ENCODE results near the gene TET2.
A peak's percentile ranks its signal among the peaks of the same experiment; 100 is the strongest.

TET2 gene

DNA sequence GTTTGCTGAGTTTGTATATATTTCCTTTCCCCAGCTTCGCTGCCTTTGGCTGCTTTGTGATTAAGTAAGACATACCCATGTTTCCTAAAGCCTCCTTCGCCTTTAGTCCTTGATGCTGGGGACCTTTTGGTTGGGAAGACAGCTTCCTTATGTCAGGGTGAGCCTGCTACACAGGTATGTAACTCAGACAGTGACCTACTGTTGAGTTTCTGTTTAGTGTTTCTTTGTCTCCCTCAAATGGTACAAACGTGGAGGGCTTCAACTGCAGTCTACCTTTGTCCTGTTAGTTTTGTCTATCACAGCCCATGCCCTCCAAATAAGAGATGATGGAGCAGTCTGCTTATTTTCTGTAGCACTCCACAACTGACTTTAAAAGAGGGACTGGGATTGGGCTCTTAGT lies 59.5 kb downstream of the TET2 start:
- TF ChIP-seq SPI1 (IDR thresholded peaks at IDR 0.05; ENCODE audit: low read depth, low read length) (no peak), POLR2AphosphoS5 (IDR thresholded peaks at IDR 0.05; ENCODE audit: low read depth, low read length) (0 out of 2 replicates have a peak, but pooled peaks have one; percentile 34)
- peak; percentile 82 for FAIRE-seq
- DNase-seq (ENCODE audit: insufficient read length, low spot score): no peak

DNA sequence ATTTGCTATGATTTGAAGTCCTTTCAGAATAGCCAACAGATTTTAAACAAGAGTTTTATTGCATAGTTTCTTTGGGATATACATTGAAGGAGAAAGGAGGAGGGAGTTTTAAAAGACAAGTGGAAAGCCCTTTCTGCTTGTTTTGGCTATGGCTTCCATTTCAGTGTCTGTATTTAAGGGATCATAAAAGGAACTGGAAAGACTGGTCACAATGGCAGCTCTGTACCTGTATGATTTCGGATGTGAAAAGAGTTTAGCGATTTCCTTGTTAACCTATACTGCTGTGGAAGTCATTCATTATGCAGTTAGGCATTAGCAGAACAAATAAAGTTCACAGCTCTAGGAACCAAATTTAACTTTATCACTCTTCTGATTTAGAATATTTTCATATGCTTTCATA lies 60.7 kb downstream of the TET2 start:
- FAIRE-seq (no peak), DNase-seq (ENCODE audit: insufficient read length, low spot score) (no peak)
- TF ChIP-seq PAX5 (IDR thresholded peaks at IDR 0.05; ENCODE audit: insufficient read depth, low read length, severe bottlenecking): no peak
- no peak for TF ChIP-seq POU2F2 (IDR thresholded peaks at IDR 0.05; ENCODE audit: low read depth, low read length)
- no peak for TF ChIP-seq POLR2AphosphoS5 (IDR thresholded peaks at IDR 0.05; ENCODE audit: low read depth, low read length)
- TF ChIP-seq POLR2A (IDR thresholded peaks at IDR 0.05; ENCODE audit: low read depth, low read length): no peak
- no peak for TF ChIP-seq TAF1 (IDR thresholded peaks at IDR 0.05; ENCODE audit: low read depth, low read length)
- TF ChIP-seq SPI1 (IDR thresholded peaks at IDR 0.05; ENCODE audit: low read depth, low read length): no peak

DNA sequence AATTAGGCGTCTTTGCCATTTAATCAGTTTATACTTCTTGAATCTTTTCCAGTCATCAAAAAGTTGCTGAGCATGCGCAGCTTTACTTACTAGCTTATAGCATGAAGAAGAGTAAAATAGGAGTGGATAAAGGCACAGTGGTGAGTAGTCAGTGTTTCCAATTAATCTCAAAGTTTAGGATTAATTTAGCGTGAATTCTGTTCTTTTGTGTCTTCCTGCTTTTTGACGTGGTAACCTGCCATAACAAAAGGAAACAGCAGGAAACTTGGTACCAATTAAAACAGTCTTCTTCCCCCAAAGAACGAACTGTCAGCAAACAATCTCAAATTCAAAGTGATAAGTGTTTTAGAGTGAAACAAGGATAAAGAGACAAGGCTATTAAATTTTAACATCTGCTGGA lies 61.9 kb downstream of the TET2 start:
- FAIRE-seq (no peak), DNase-seq (ENCODE audit: insufficient read length, low spot score) (no peak)
- TF ChIP-seq SPI1 (IDR thresholded peaks at IDR 0.05; ENCODE audit: low read depth, low read length) (no peak), POLR2AphosphoS5 (IDR thresholded peaks at IDR 0.05; ENCODE audit: low read depth, low read length) (no peak), PAX5 (IDR thresholded peaks at IDR 0.05; ENCODE audit: insufficient read depth, low read length, severe bottlenecking) (no peak), POU2F2 (IDR thresholded peaks at IDR 0.05; ENCODE audit: low read depth, low read length) (no peak), TAF1 (IDR thresholded peaks at IDR 0.05; ENCODE audit: low read depth, low read length) (no peak), POLR2A (IDR thresholded peaks at IDR 0.05; ENCODE audit: low read depth, low read length) (no peak)

DNA sequence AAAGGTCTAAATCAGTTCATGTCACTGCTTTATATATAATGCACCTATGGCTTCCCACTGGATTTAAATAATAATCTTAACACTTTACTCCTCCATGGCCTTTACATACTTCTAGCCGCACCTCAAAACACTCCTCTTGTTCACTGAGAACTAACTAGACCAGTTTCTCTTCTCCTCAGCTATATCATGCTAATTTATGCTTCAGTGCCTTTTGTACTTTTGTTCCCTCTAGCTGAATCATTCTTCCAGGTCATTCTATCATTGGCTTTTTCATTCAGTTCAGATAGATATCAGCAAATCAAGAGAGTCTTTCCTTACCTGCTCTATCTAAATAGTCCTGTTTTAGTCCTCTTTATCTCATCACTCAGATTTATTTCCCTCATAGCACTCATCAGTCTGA lies 64.2 kb downstream of the TET2 start:
- FAIRE-seq (peak; percentile 73), DNase-seq (ENCODE audit: insufficient read length, low spot score) (no peak)
- TF ChIP-seq SPI1 (IDR thresholded peaks at IDR 0.05; ENCODE audit: low read depth, low read length) (0 out of 2 replicates have a peak, but pooled peaks have one; percentile 11), POLR2AphosphoS5 (IDR thresholded peaks at IDR 0.05; ENCODE audit: low read depth, low read length) (no peak)

DNA sequence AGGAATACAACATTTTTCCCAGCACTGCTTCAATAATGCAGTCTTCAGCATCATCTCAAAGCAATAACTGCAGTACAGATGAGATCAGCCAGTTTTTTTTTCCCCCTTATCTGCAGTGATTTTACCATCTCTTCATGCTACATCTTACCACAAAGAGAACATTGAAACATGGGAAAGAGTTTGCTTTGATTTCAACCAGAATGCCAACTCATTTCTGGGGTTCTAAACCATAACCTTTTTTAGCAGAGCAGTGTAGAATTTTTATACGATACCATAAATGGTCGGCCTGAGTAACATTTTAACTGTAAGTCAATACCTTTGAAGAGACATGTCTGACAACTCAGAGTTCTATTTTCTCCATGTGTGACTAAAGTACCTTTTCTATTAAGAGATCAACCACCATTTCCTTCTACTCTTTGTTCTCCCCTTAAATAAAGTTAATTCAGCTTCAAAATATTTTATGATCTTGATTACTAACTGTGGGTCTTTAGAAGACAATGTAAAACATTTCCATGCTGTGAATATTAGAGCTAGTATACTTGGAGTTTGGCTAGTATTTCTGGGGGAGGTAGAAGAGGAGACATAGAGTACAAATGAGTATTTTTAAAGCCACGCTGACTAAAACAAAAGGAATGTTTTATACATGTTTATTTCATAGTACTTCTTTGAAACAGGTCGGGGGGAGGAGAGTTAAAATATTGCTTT lies 69.1 kb downstream of the TET2 start:
- FAIRE-seq: no peak
- TF ChIP-seq POLR2A (IDR thresholded peaks at IDR 0.05; ENCODE audit: low read depth, low read length) (no peak), TAF1 (IDR thresholded peaks at IDR 0.05; ENCODE audit: low read depth, low read length) (no peak), POU2F2 (IDR thresholded peaks at IDR 0.05; ENCODE audit: low read depth, low read length) (no peak), POLR2AphosphoS5 (IDR thresholded peaks at IDR 0.05; ENCODE audit: low read depth, low read length) (no peak), SPI1 (IDR thresholded peaks at IDR 0.05; ENCODE audit: low read depth, low read length) (no peak), PAX5 (IDR thresholded peaks at IDR 0.05; ENCODE audit: insufficient read depth, low read length, severe bottlenecking) (no peak)
- no peak for DNase-seq (ENCODE audit: insufficient read length, low spot score)

DNA sequence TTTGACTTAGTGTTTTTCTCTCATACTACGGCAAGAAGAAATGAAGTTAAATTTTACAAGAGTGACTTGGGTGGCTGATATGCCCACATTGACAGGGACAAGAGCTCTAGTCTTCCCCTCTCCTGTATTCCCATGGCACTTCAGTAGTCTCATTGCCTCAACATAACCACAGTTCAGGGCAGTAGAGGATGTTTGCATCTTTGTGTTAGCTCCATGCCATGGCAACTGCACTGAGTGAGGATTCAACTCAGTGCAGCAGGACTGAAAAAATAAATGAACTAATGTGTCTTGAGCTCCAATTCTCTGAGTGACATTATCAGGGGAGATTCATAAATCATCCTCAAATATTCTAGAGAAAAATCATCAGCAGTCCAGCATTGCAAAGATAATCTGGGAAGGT lies 78.8 kb downstream of the TET2 start:
- no peak for DNase-seq (ENCODE audit: insufficient read length, low spot score)

DNA sequence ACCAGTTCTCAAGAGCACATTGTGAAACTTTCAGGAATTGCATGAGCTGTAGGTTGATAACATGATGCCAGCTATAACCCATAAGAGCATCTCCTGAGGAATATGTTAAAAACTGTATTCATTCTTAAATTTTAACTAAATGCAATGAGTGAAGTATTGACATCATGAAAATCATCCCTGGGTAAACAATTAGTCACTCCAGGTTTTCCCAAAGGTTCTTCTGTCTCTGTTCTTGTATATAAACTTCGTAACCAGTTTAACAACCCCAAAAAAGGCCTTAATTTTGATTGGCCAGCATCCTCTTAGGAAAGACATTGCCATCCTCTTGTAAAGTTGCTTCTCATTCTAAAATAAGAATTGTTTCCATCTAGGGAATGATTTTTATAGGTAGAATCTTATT lies 80.4 kb downstream of the TET2 start:
- DNase-seq (ENCODE audit: insufficient read length, low spot score) (no peak), FAIRE-seq (no peak)
- TF ChIP-seq POU2F2 (IDR thresholded peaks at IDR 0.05; ENCODE audit: low read depth, low read length): no peak
- TF ChIP-seq TAF1 (IDR thresholded peaks at IDR 0.05; ENCODE audit: low read depth, low read length): no peak
- no peak for TF ChIP-seq PAX5 (IDR thresholded peaks at IDR 0.05; ENCODE audit: insufficient read depth, low read length, severe bottlenecking)
- TF ChIP-seq POLR2AphosphoS5 (IDR thresholded peaks at IDR 0.05; ENCODE audit: low read depth, low read length): no peak
- no peak for TF ChIP-seq SPI1 (IDR thresholded peaks at IDR 0.05; ENCODE audit: low read depth, low read length)
- no peak for TF ChIP-seq POLR2A (IDR thresholded peaks at IDR 0.05; ENCODE audit: low read depth, low read length)

More for the DNA sequence above, 78.8 kb downstream of the TET2 start:
- TF ChIP-seq POU2F2 (IDR thresholded peaks at IDR 0.05; ENCODE audit: low read depth, low read length) (no peak), POLR2AphosphoS5 (IDR thresholded peaks at IDR 0.05; ENCODE audit: low read depth, low read length) (no peak), TAF1 (IDR thresholded peaks at IDR 0.05; ENCODE audit: low read depth, low read length) (no peak), PAX5 (IDR thresholded peaks at IDR 0.05; ENCODE audit: insufficient read depth, low read length, severe bottlenecking) (no peak), POLR2A (IDR thresholded peaks at IDR 0.05; ENCODE audit: low read depth, low read length) (no peak), SPI1 (IDR thresholded peaks at IDR 0.05; ENCODE audit: low read depth, low read length) (no peak)
- peak; percentile 65 for FAIRE-seq

DNA sequence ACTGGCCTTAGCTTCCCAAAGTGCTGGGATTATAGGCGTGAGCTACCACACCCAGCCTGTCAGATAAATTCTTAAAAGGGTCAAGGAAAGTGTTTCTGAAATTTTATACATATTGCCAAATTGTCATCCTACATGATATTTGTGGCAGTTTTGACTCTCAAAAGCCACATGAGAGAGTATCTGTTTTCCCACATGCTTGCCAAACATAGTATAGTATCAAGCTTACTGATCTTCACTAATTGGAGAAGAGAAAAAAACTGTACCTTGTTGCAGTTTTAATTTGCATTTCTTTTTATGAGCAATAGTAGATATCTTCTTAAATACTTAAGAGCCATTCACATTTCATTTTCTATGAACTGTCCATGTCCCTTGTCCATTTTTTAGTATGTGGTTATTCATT lies 83.6 kb downstream of the TET2 start:
- peak; percentile 67 for FAIRE-seq
- TF ChIP-seq POU2F2 (IDR thresholded peaks at IDR 0.05; ENCODE audit: low read depth, low read length) (no peak), POLR2A (IDR thresholded peaks at IDR 0.05; ENCODE audit: low read depth, low read length) (no peak), SPI1 (IDR thresholded peaks at IDR 0.05; ENCODE audit: low read depth, low read length) (no peak), POLR2AphosphoS5 (IDR thresholded peaks at IDR 0.05; ENCODE audit: low read depth, low read length) (no peak), TAF1 (IDR thresholded peaks at IDR 0.05; ENCODE audit: low read depth, low read length) (no peak), PAX5 (IDR thresholded peaks at IDR 0.05; ENCODE audit: insufficient read depth, low read length, severe bottlenecking) (no peak)
- no peak for DNase-seq (ENCODE audit: insufficient read length, low spot score)

DNA sequence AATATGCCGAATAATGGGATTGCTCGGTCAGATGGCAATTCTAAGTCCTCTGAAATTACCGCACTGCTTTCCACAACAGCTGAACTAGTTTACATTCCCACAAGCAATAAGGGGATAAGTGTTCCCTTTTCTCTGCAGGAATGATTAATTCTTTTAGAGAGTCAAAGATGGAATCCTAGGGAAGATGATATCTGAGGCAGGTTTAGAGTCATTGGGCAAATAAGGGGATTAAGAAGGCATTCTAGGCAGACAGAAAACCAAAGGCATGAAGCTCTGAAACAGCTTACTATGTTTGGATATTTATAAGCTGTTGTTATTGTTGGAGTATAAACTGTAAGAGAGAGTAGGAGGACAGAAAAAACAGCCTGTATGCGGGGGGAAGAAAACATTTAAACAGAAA lies 85.7 kb downstream of the TET2 start:
- FAIRE-seq (no peak), DNase-seq (ENCODE audit: insufficient read length, low spot score) (no peak)
- TF ChIP-seq POU2F2 (IDR thresholded peaks at IDR 0.05; ENCODE audit: low read depth, low read length) (no peak), TAF1 (IDR thresholded peaks at IDR 0.05; ENCODE audit: low read depth, low read length) (no peak), SPI1 (IDR thresholded peaks at IDR 0.05; ENCODE audit: low read depth, low read length) (no peak), POLR2AphosphoS5 (IDR thresholded peaks at IDR 0.05; ENCODE audit: low read depth, low read length) (no peak), PAX5 (IDR thresholded peaks at IDR 0.05; ENCODE audit: insufficient read depth, low read length, severe bottlenecking) (no peak), POLR2A (IDR thresholded peaks at IDR 0.05; ENCODE audit: low read depth, low read length) (no peak)

DNA sequence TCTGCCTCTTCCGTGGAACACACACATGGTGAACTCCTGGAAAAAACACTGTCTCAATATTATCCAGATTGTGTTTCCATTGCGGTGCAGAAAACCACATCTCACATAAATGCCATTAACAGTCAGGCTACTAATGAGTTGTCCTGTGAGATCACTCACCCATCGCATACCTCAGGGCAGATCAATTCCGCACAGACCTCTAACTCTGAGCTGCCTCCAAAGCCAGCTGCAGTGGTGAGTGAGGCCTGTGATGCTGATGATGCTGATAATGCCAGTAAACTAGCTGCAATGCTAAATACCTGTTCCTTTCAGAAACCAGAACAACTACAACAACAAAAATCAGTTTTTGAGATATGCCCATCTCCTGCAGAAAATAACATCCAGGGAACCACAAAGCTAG lies 87.9 kb downstream of the TET2 start:
- FAIRE-seq: no peak
- no peak for DNase-seq (ENCODE audit: insufficient read length, low spot score)
- no peak for TF ChIP-seq POLR2A (IDR thresholded peaks at IDR 0.05; ENCODE audit: low read depth, low read length)
- TF ChIP-seq POLR2AphosphoS5 (IDR thresholded peaks at IDR 0.05; ENCODE audit: low read depth, low read length): no peak
- TF ChIP-seq TAF1 (IDR thresholded peaks at IDR 0.05; ENCODE audit: low read depth, low read length): no peak
- TF ChIP-seq SPI1 (IDR thresholded peaks at IDR 0.05; ENCODE audit: low read depth, low read length): no peak
- TF ChIP-seq POU2F2 (IDR thresholded peaks at IDR 0.05; ENCODE audit: low read depth, low read length): no peak
- TF ChIP-seq PAX5 (IDR thresholded peaks at IDR 0.05; ENCODE audit: insufficient read depth, low read length, severe bottlenecking): no peak

Measured in GM12891 (cell line).